Measurements from ENCODE around the gene GRN.
A peak's percentile ranks its signal among the peaks of the same experiment; 100 is the strongest.

Gene GRN

DNA sequence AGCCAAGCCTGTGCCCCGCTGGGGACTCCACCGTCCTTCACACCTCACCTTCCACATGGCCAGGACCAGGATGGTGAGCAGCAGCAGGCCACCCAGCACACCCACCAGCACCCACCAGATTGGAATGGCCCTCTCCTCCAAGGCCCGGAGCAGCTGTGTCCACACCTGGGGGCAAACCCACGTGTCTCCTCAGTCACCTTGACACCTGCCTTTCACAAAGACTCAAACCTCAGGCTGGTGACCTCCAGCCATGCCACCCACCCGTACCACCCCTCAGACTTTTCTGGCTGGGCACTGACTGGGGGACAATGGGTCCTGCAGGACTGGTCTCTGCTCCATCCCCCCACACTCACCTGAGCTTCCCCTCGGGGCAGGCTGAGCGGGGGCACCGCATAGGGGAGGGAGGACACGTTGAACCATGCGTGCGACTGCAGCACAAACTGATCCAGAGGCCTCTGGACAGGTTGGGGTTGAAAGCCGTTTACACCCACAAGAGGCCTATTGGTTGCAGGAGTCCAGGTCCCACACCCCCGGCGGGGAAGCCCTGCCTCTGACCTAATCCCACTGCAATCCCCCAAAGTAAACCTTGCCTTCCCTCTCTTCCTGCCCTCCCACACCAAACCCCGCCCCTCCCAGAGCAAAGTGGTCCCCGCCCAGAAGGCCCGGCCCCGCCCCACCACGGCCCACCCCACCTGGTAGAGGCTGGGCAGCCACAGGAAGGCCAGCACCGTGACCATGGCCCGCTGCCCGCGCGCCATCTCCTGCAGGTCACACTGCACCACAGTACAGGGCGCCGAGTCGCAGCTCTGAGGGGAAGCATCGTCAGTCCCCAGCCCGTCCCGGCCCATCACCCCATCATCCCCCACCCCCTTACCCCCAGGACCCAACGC is 29.4 kb downstream of the GRN start:
- H3K36me3 ChIP-seq (ENCODE audit: insufficient read depth, low read length) = no peaks in the 10 kb centered on the region
- H3K27ac ChIP-seq (ENCODE audit: low read depth, low read length, poor library complexity, severe bottlenecking) = no peak overlapping the region
- H3K4me1 ChIP-seq (ENCODE audit: insufficient read depth, low read length, severe bottlenecking) = peaks cover 6% of the 10 kb centered on the region
- TF ChIP-seq CTCF (IDR thresholded peaks at IDR 0.05; ENCODE audit: low read length) (no peak), EZH2 (IDR thresholded peaks at IDR 0.05; ENCODE audit: borderline replicate concordance, low read length) (no peak)
- H3K27me3 ChIP-seq (ENCODE audit: insufficient read depth, low read length) = peaks cover 7% of the 10 kb centered on the region; the same call in 1 of the 2 replicates
- H3K9ac ChIP-seq (ENCODE audit: low read length) = no peak overlapping the region
- H2AFZ ChIP-seq (ENCODE audit: low read length) = no peak overlapping the region
- H3F3A ChIP-seq (ENCODE audit: insufficient read depth, low read length) = no peaks in the 10 kb centered on the region
- no peak overlapping the region; the same call in 1 of the 2 replicates for H3K4me2 ChIP-seq (ENCODE audit: low read length)
- no peak overlapping the region for H3K4me3 ChIP-seq (ENCODE audit: low read depth, low read length, poor library complexity, severe bottlenecking)
- no peaks in the 10 kb centered on the region for H3K79me2 ChIP-seq (ENCODE audit: insufficient read depth, low read length)
- no peaks in the 10 kb centered on the region for H4K20me1 ChIP-seq (ENCODE audit: insufficient read depth, low read length)
- no peaks in the 10 kb centered on the region for H3K9me2 ChIP-seq (ENCODE audit: low read depth, low read length)
- no peaks in the 10 kb centered on the region for H3K9me3 ChIP-seq (ENCODE audit: low read length)

DNA sequence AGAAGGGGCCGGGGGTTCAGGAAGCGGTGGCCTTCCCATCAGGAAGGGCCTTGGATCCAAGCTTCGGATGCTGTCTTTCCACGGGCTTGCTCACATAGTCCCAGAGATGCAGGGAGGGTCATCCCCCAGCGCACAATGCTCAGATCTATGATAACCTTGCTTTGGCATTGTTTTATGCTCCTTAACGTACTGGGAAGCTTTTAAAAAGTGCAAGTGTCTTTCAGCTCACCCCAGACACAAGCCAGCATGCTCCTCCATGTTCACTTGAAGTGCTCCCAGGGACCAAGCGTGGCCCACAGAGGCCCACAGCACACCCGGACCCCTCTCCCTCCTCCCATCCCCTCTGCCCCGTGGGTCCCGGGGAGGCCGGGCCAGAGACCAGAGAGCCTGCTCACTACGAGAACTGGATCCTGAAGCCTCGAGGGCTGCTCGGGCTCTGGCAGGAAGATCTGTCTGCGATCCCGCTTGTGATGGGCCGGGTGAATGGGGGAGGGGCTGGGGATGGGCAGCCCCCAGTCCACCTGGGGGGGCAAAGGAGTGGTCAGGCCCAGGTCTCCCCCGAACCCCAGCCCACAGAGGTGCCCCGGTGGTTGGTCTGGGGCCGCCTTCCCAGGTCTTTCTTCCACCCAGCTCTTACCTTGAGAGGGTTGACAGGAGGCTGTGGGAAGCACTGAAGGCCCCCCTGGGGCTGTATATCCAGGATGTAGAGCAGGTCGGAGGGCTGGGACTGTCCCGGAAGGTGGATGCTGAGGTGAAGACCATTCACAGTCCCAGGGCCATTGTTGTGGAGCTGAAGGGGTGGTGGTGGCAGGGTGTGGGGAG is 30.3 kb downstream of the GRN start:
- no peaks in the 10 kb centered on the region for H3K9me2 ChIP-seq (ENCODE audit: low read depth, low read length)
- no peak overlapping the region for H3K27ac ChIP-seq (ENCODE audit: low read depth, low read length, poor library complexity, severe bottlenecking)
- H3K4me2 ChIP-seq (ENCODE audit: low read length) = no peak overlapping the region
- H3F3A ChIP-seq (ENCODE audit: insufficient read depth, low read length) = no peaks in the 10 kb centered on the region
- no peak for TF ChIP-seq EZH2 (IDR thresholded peaks at IDR 0.05; ENCODE audit: borderline replicate concordance, low read length)
- TF ChIP-seq CTCF (IDR thresholded peaks at IDR 0.05; ENCODE audit: low read length) = no peak
- H3K9me3 ChIP-seq (ENCODE audit: low read length) = no peaks in the 10 kb centered on the region
- peaks cover 10% of the 10 kb centered on the region; the same call in 1 of the 2 replicates for H3K27me3 ChIP-seq (ENCODE audit: insufficient read depth, low read length)
- H3K79me2 ChIP-seq (ENCODE audit: insufficient read depth, low read length) = no peaks in the 10 kb centered on the region
- peaks cover 6% of the 10 kb centered on the region for H3K4me1 ChIP-seq (ENCODE audit: insufficient read depth, low read length, severe bottlenecking)
- no peaks in the 10 kb centered on the region for H3K36me3 ChIP-seq (ENCODE audit: insufficient read depth, low read length)
- no peaks in the 10 kb centered on the region for H4K20me1 ChIP-seq (ENCODE audit: insufficient read depth, low read length)
- no peak overlapping the region for H2AFZ ChIP-seq (ENCODE audit: low read length)
- H3K9ac ChIP-seq (ENCODE audit: low read length) = no peak overlapping the region
- H3K4me3 ChIP-seq (ENCODE audit: low read depth, low read length, poor library complexity, severe bottlenecking) = no peak overlapping the region

GRCh38 chr17:44376124-44376523 is 31.0 kb downstream of the GRN start:
- no peak overlapping the region for H3K27ac ChIP-seq (ENCODE audit: low read depth, low read length, poor library complexity, severe bottlenecking)
- H4K20me1 ChIP-seq (ENCODE audit: insufficient read depth, low read length) = no peaks in the 10 kb centered on the region
- no peaks in the 10 kb centered on the region for H3K36me3 ChIP-seq (ENCODE audit: insufficient read depth, low read length)
- H3K79me2 ChIP-seq (ENCODE audit: insufficient read depth, low read length) = no peaks in the 10 kb centered on the region
- no peaks in the 10 kb centered on the region for H3K9me2 ChIP-seq (ENCODE audit: low read depth, low read length)
- peak; percentile 69 for TF ChIP-seq CTCF (IDR thresholded peaks at IDR 0.05; ENCODE audit: low read length)
- no peak for TF ChIP-seq EZH2 (IDR thresholded peaks at IDR 0.05; ENCODE audit: borderline replicate concordance, low read length)
- no peak overlapping the region for H3K9ac ChIP-seq (ENCODE audit: low read length)
- no peaks in the 10 kb centered on the region for H3F3A ChIP-seq (ENCODE audit: insufficient read depth, low read length)
- peaks cover 6% of the 10 kb centered on the region for H3K4me1 ChIP-seq (ENCODE audit: insufficient read depth, low read length, severe bottlenecking)
- peaks cover 10% of the 10 kb centered on the region; the same call in 1 of the 2 replicates for H3K27me3 ChIP-seq (ENCODE audit: insufficient read depth, low read length)
- H3K4me3 ChIP-seq (ENCODE audit: low read depth, low read length, poor library complexity, severe bottlenecking) = no peak overlapping the region
- no peak overlapping the region for H2AFZ ChIP-seq (ENCODE audit: low read length)
- no peaks in the 10 kb centered on the region for H3K9me3 ChIP-seq (ENCODE audit: low read length)
- H3K4me2 ChIP-seq (ENCODE audit: low read length) = no peak overlapping the region

Data from OCI-LY1 (cell line).